ENCODE results near the gene TEAD1.

DNA sequence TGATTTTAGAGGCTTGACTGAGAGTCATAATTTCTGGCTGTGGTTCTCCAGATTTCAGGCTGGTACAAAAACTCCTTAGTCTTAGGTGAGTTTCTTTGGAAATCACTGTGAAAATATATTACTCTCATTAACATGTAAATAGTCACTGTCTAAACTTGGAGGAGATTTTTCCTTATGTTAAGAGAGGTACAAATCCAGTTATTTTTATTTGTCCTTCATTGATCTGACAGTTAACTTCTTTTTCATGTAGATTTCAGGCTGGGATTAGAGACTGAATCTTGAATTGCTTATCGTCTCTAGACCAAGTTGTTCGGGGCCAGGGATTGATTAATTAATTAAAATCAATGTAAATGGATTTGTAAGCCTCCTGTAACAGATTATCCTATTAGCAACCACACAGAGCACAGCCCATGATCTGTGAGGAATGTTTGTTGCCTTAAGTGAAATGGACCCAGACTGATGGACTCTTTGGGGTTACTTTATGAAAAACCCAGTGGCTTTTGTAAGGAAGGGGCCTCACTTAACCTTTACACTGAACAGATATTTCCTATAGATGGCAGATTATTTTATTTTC is 21.1 kb downstream of the TEAD1 start:
- TF ChIP-seq, protein P1, sequence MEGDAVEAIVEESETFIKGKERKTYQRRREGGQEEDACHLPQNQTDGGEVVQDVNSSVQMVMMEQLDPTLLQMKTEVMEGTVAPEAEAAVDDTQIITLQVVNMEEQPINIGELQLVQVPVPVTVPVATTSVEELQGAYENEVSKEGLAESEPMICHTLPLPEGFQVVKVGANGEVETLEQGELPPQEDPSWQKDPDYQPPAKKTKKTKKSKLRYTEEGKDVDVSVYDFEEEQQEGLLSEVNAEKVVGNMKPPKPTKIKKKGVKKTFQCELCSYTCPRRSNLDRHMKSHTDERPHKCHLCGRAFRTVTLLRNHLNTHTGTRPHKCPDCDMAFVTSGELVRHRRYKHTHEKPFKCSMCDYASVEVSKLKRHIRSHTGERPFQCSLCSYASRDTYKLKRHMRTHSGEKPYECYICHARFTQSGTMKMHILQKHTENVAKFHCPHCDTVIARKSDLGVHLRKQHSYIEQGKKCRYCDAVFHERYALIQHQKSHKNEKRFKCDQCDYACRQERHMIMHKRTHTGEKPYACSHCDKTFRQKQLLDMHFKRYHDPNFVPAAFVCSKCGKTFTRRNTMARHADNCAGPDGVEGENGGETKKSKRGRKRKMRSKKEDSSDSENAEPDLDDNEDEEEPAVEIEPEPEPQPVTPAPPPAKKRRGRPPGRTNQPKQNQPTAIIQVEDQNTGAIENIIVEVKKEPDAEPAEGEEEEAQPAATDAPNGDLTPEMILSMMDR (conservative IDR thresholded peaks at IDR 0.05), result no peak
- no peak for TF ChIP-seq EZH2 (IDR thresholded peaks at IDR 0.05; ENCODE audit: low read depth)
